Ectodermal cell (in vitro differentiated cells): ENCODE measurements around the gene RNASE1.
"Not testable (repeated sequence)": the region's sequence is repeated elsewhere in the genome, so short reads cannot be mapped to it uniquely, and the experiment has no call there.

Source experiments
- H3K27ac ChIP-seq: 2 replicates; pipeline ENCODE4 v1.7.0; 2013; ENCODE audit warnings: mild to moderate bottlenecking, low read depth, low read length; ENCODE audit not compliant: insufficient read depth, poor library complexity, severe bottlenecking
- H3K27me3 ChIP-seq: 2 replicates; pipeline ENCODE4 v1.7.0; 2013; ENCODE audit warnings: mild to moderate bottlenecking, low read length; ENCODE audit not compliant: insufficient read depth, control insufficient read depth, poor library complexity, severe bottlenecking
- H3K36me3 ChIP-seq: one replicate; pipeline ENCODE4 v1.7.0; 2013; ENCODE audit warnings: low read length; ENCODE audit not compliant: control insufficient read depth, insufficient read depth
- H3K4me1 ChIP-seq: one replicate; pipeline ENCODE4 v1.7.0; 2013; ENCODE audit warnings: low read length; ENCODE audit not compliant: control insufficient read depth, insufficient read depth
- H3K4me3 ChIP-seq: 2 replicates; pipeline ENCODE4 v1.7.0; 2013; ENCODE audit warnings: low read depth, low read length, control low read depth; ENCODE audit not compliant: insufficient read depth
- H3K9me3 ChIP-seq: 2 replicates; pipeline ENCODE4 v1.7.0; 2013; ENCODE audit warnings: mild to moderate bottlenecking, low read length, moderate library complexity; ENCODE audit not compliant: control insufficient read depth
- WGBS, 2 experiments: methylation state at CpG; one replicate each; pipeline ENCODE4 v1.1.7; 2013; ENCODE audit warnings: missing lambda C conversion rate in 2 of 2; 5-methylcytosine and 5-hydroxymethylcytosine counted together

RNASE1 gene

DNA sequence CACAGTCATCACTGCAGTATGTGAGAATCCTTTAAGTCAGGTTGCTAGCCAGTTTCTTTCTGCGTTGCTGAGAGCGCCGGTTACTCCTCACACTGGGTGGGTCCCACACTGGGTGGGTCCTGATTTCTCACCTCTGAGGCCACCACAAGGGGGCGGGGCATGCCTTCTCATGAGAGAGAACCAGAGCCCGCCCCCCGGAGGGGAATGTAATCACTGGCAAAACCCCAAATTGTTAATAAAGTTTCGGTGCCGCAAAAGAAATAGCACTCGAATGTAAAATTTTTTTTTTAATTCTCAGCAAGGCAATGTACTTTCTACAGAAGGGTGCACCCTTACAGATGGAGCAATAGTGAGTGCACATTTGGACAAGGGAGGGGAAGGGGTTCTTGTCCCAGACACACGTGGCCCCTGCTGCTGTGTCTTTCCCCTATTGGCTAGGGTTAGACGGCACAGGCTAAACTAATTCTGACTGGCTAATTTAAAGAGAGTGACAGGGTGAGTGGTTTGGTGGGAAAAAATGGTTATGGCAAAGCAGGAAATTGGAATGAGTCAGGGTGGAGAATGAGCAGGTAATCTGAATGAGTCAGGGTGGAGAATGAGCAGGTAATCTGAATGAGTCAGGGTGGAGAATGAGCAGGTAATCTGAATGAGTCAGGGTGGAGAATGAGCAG is 25.5 kb upstream of the RNASE1 start:
- not testable (repeated sequence) for H3K27me3 ChIP-seq, H3K4me3 ChIP-seq, H3K27ac ChIP-seq, H3K4me1 ChIP-seq, H3K36me3 ChIP-seq, H3K9me3 ChIP-seq
- 93 to 94% methylated on average over 11 of the region's 11 CpGs for WGBS, 2 experiments

DNA sequence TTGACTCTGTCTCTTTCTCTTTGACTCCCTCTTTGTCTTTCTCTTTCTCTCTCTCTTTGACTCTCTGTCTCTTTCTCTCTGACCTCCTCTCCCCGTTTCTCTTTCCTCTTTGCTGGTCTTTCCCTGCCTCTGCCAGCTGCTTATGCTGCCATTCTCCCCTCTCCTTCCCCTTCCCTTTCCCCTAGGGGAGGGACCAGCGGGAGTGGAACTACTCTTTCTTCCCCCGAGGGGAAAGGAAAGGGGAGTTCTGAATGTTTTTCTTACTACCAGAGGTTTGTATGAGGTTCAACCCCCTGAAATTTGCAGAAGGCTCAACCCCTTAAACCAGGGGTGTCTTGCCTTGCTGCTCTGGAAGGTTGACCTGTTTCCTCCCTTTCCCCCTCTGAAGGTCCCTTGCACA is 24.7 kb upstream of the RNASE1 start:
- H3K9me3 ChIP-seq, result no peaks in the 10 kb centered on the region
- H3K4me1 ChIP-seq, result no peaks in the 10 kb centered on the region
- 62 to 81% methylated on average over 2 to 3 of the region's 3 CpGs for WGBS, 2 experiments
- H3K4me3 ChIP-seq, result no peak overlapping the region
- H3K36me3 ChIP-seq, result no peaks in the 10 kb centered on the region
- H3K27me3 ChIP-seq, result no peaks in the 10 kb centered on the region
- no peak overlapping the region for H3K27ac ChIP-seq

DNA sequence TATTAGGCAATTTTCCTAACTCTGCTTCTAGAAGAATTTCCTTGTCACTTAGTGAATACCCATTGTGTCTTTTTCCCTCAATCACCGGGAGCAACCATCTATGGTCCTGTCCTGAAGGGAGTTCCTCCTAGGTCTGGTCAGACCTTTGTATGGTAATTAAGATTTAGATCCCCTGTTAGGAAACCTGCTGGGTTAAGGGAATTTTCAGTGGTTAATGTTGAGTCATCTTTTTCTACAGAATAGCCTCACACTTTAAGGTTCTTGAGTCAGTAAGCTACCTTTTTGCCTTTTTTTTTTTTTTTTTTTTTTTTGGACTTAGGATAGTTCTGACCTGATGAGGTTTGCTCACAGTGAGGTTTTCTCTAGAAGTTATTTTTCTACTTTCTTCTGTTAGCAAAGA is 24.0 kb upstream of the RNASE1 start:
- not testable (repeated sequence) for H3K4me3 ChIP-seq, H3K27ac ChIP-seq, H3K9me3 ChIP-seq, H3K4me1 ChIP-seq, H3K27me3 ChIP-seq, H3K36me3 ChIP-seq
- 43 to 70% methylated on average over 1 of the region's 1 CpG for WGBS, 2 experiments

DNA sequence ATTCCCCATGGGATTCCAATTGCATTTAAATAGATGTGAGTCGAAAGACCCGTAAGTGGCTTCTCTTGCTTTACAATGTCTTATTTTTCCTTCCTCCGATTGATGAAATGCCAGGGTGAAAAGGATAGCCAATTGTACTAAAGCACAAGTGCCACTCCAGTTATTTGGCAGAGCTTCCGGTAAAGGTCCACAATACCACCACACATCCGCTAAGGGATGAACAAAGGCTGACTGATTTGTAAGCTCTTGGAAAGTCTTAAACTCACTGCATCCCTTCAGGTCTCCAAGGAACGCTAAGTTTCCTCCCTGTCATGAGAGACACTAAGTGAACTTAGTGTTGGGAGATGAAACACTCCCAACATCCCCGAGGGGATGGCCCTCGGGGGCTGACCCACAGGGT is 21.2 kb upstream of the RNASE1 start:
- H3K4me3 ChIP-seq, result no peak overlapping the region
- H3K36me3 ChIP-seq, result no peaks in the 10 kb centered on the region
- no peaks in the 10 kb centered on the region for H3K27me3 ChIP-seq
- H3K4me1 ChIP-seq, result no peaks in the 10 kb centered on the region
- H3K9me3 ChIP-seq, result peaks cover 2% of the 10 kb centered on the region
- no peak overlapping the region for H3K27ac ChIP-seq
- 93 to 94% methylated on average over 8 of the region's 8 CpGs for WGBS, 2 experiments

DNA sequence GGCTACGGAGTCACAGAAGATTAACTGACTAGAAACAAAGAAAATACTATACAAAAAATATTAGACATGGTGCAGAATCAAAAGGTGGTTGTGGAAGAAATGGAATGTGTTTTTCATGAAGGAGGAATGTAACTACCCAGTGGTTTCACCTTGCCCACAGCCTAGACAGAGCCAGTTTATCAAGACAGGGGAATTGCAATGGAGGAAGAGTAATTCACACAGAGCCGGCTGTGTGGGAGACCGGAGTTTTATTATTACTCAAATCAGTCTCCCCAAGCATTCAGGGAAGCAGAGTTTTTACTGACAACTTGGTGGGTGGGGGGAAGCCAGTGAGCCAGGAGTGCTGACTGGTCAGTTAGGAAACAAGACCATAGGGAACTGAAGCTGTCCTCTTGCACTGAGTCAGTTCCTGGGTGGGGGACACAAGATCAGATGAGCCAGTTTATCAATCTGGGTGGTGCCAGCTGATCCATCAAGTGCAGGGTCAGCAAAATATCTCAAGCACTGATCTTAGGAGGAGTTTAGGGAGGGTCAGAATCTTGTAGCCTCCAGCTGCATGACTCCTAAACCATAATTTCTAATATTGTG is 19.0 kb upstream of the RNASE1 start:
- not testable (repeated sequence) for H3K27me3 ChIP-seq, H3K27ac ChIP-seq, H3K9me3 ChIP-seq, H3K4me1 ChIP-seq, H3K36me3 ChIP-seq, H3K4me3 ChIP-seq
- 50 to 73% methylated on average over 2 to 3 of the region's 3 CpGs for WGBS, 2 experiments

DNA sequence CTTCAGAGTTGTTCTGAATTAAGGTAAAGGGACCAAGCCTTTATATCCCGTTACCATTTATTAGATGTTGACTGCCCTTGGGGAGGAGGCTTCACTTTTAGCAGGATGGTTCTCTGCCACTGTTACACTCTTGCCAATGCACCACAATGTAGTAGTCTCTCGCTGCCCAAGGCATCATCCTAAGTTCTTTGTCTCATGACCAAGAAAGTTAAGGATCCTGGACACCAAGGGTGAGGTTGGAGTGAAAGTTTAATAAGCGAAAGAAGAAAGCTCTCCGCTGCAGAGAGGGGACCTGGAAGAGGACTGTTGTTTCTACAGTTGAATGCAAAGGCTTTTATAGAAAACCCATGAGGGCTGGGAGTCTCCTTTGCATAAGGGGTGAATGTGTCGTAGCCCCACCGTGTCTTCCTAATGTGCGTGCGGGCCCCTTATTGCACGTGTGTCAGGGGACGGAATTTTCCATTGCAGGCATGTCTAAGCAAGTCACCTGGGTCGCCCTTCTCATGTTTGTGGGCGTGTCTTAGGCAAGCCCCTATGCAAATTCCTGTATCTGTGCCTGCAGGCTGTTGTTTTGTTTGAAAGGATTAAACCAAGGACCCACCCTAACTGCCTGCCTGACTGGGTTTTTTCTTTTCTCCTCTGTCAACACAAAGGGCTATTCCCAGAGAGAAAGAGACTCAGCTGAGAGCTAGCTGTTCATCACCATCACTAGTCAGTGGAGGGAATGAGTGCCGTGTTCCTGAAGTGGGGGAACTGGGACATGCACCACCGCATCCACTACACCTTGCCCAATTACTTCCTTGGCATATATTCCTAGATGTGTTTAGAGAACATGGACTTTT is 17.6 kb upstream of the RNASE1 start:
- H3K27ac ChIP-seq, result no peak overlapping the region
- H3K4me3 ChIP-seq, result no peak overlapping the region

DNA sequence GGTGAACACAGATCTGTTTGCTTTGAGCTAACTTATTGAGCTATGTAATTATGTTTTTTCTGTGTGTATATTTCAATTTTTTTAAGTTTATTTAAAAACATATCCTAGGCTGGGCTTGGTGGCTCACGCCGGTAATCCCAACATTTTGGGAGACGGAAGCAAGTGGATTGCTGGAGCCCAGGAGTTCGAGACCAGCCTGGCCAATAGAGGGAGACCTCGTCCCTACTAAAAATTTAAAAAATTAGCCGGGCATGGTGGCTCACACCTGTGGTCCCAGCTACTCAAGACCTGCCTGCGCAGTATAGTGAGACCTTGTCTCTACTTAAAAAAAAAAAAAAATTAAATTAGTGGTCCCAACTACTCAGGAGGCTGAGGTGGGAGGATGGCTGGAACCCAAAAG is 16.2 kb upstream of the RNASE1 start:
- WGBS, 2 experiments, result 84 to 86% methylated on average over 7 of the region's 7 CpGs
- no peak overlapping the region for H3K27ac ChIP-seq
- no peaks in the 10 kb centered on the region for H3K27me3 ChIP-seq
- H3K36me3 ChIP-seq, result no peaks in the 10 kb centered on the region
- no peak overlapping the region for H3K4me3 ChIP-seq
- H3K4me1 ChIP-seq, result no peaks in the 10 kb centered on the region
- peaks cover 2% of the 10 kb centered on the region for H3K9me3 ChIP-seq

More for the DNA sequence above, 17.6 kb upstream of the RNASE1 start:
- 84 to 85% methylated on average over 14 of the region's 14 CpGs for WGBS, 2 experiments
- Histone ChIP-seq H3K27me3 (no peaks in the 10 kb centered on the region), H3K9me3 (peaks cover 2% of the 10 kb centered on the region), H3K36me3 (no peaks in the 10 kb centered on the region), H3K4me1 (no peaks in the 10 kb centered on the region)

DNA sequence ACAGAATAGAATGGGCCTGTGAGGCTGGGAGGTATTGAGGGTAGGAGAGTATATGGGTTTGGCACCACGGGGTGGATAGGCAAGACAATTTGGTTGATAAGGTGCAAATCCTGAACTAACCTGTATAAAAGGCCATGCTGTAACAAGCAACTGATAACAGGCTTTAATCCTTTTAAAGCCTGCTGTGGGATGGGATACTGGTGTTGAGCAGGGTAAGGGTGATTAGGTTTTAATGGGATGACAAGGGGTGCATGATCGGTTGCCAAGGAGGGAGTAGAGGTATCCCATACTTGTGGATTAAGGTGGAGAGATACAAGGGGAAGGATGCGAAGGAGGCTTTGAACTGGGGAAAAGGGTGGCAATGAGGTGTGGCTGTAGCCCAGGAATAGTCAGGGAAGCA is 13.3 kb upstream of the RNASE1 start:
- H3K9me3 ChIP-seq, H3K36me3 ChIP-seq: not testable (repeated sequence)
- WGBS, 2 experiments, result 89 to 91% methylated on average over 3 of the region's 3 CpGs

DNA sequence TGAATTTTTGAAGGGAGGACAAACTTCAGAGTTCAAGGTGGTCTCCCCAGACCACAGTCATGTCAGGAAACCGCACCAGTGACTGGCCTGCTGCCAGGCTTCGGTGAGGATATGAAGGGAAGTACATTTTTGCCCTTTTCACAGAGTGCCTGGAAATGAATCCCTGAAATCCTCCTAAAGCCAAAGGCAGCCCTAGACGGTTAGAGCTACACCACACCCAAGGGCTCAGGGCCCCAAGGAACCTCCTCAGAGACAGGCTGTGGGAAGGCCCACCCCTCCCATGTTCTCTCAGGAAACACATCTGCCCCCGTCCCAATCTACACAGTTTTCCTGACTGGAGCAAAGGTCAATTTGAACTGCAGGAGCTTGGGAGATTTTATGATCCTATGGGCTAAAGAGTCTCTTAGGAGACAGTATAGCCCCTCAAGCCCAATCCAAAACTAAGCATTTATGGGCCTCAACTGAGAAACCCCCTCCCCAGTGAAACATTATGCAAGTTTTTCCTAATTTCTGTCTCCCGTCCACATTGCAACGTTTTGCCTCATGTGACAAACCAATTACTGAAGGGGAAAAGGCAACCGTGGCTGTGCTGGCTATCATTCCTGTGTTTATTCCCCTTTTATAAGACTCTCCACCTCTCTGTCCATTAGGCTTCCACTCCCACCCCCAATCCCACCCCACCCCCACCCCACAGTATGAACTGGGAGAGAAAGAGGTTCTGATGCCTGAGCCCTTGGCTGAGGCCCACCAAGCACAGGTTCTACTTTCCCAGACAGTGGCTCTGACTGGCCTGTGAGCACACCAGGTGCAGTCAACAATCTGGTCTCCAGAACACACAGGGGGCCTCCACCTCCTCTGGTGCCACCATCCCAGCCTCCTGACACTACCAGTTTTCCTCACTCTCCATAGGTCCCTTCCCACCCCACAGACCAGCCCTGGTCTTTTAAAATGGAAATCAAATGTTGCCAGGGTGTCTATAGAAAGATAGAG is 9.6 kb upstream of the RNASE1 start:
- no peak overlapping the region for H3K27ac ChIP-seq
- H3K36me3 ChIP-seq, result no peaks in the 10 kb centered on the region
- WGBS, 2 experiments, result 78 to 80% methylated on average over 7 of the region's 7 CpGs
- no peak overlapping the region for H3K4me3 ChIP-seq
- H3K9me3 ChIP-seq, result no peaks in the 10 kb centered on the region
- no peaks in the 10 kb centered on the region for H3K27me3 ChIP-seq
- no peaks in the 10 kb centered on the region for H3K4me1 ChIP-seq

More for the DNA sequence above, 13.3 kb upstream of the RNASE1 start:
- not testable (repeated sequence) for H3K4me1 ChIP-seq, H3K27me3 ChIP-seq, H3K27ac ChIP-seq, H3K4me3 ChIP-seq
